K562 (cell line): ENCODE measurements around the gene SPATS2.

Experiments used
- BHLHE40 ChIP-seq: IDR thresholded peaks from 2 replicates; pipeline ENCODE4 v1.6.1; 2011; ENCODE audit warnings: low read length, improper control_type of control experiment
- CBX1 ChIP-seq: sonication (generic); IDR thresholded peaks from 2 replicates; pipeline ENCODE4 v1.6.1; 2016; ENCODE audit warnings: antibody characterized with exemption, low read depth, mild to moderate bottlenecking
- CBX3 ChIP-seq, 2 experiments: IDR thresholded peaks; 1 replicate in 1 of 2; 2 replicates in 1 of 2; pipeline ENCODE4 v1.6.1; 2012; ENCODE audit warnings: inconsistent platforms in 2 of 2, low read length in 2 of 2, borderline replicate concordance in 1 of 2, control low read depth in 1 of 2
- EP300 ChIP-seq: IDR thresholded peaks from 2 replicates; pipeline ENCODE4 v1.6.1; 2012; ENCODE audit warnings: low read length, improper control_type of control experiment
- MEF2D ChIP-seq: conservative IDR thresholded peaks from 2 replicates; pipeline ENCODE4 v1.6.1; 2016; ENCODE audit warnings: low read depth, missing genetic modification characterization, missing compliant biosample characterization
- POLR2A ChIP-seq: fragments of 450-650 bp; conservative IDR thresholded peaks from 2 replicates; pipeline ENCODE4 v1.6.1; 2016
- TF ChIP-seq, protein P1 (sequence below): fragments of 450-650 bp; IDR thresholded peaks from 2 replicates; pipeline ENCODE4 v1.6.1; 2016

DNA sequence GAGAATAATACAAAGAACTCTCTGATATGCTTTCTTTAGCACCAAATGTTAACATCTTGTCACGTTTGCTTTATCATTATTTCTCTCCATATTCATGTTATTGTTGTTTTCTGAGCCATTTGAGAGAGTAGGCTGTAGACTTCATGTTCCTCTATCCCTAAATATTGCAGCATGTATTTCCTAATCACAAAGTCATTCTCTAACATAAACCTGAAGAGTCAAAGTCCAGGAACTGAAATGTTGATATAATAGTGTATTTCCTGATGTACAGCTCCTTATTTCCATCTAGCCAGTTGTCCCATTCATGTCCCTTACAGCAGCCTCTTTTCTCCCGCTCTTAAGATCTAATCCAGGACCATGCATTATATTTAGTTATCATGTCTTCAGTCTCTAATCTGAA is 72.8 kb downstream of the SPATS2 start:
- no peak for TF ChIP-seq BHLHE40
- TF ChIP-seq EP300 = no peak
- no peak for TF ChIP-seq CBX3 (IDR thresholded peaks at IDR 0.05; ENCODE audit: borderline replicate concordance in 1 of 2, low read length in 2 of 2)
- TF ChIP-seq CBX1 = no peak
- TF ChIP-seq, protein P1, sequence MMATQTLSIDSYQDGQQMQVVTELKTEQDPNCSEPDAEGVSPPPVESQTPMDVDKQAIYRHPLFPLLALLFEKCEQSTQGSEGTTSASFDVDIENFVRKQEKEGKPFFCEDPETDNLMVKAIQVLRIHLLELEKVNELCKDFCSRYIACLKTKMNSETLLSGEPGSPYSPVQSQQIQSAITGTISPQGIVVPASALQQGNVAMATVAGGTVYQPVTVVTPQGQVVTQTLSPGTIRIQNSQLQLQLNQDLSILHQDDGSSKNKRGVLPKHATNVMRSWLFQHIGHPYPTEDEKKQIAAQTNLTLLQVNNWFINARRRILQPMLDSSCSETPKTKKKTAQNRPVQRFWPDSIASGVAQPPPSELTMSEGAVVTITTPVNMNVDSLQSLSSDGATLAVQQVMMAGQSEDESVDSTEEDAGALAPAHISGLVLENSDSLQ = no peak
- TF ChIP-seq MEF2D (tag) = no peak
- TF ChIP-seq POLR2A = no peak
